GM23338 (cell line): Measurements from ENCODE around the gene TMEM182. TPM values are rescaled to one million over a fixed set of nuclear protein-coding genes. Genes with fewer than 3 reads are reported as not detected.

Source experiments
- ATAC-seq: fragments of 200-7000 bp; cut with Tn5 transposase; 3 replicates; pipeline ENCODE4 v1.9.1; 2020
- DNase-seq: peaks from one replicate; pipeline ENCODE4 v3.0.0-alpha.2; 2015; ENCODE audit warnings: low spot score
- H2AFZ ChIP-seq: fragments of 200-600 bp; sonication (generic); 2 replicates; pipeline ENCODE4 v1.8.0; 2016; ENCODE audit warnings: antibody characterized with exemption, mild to moderate bottlenecking, moderate library complexity
- H3F3A ChIP-seq: fragments of 200-600 bp; sonication (generic); replicated peaks from 2 replicates; pipeline ENCODE4 v1.8.0; 2017; ENCODE audit warnings: antibody characterized with exemption, mixed run types, low read depth
- H3K27ac ChIP-seq: fragments of 200-600 bp; sonication (generic); 2 replicates; pipeline ENCODE4 v1.6.1; 2016; ENCODE audit warnings: low read depth
- H3K27me3 ChIP-seq: fragments of 200-600 bp; sonication (generic); 2 replicates; pipeline ENCODE4 v1.8.0; 2016; ENCODE audit warnings: mild to moderate bottlenecking, mixed run types, moderate library complexity; ENCODE audit not compliant: insufficient read depth
- H3K36me3 ChIP-seq: fragments of 200-600 bp; sonication (generic); 2 replicates; pipeline ENCODE4 v1.8.0; 2016; ENCODE audit warnings: mild to moderate bottlenecking; ENCODE audit not compliant: insufficient read depth
- H3K4me1 ChIP-seq: fragments of 200-600 bp; sonication (generic); 2 replicates; pipeline ENCODE4 v1.8.0; 2016; ENCODE audit warnings: mild to moderate bottlenecking, moderate library complexity; ENCODE audit not compliant: insufficient read depth
- H3K4me2 ChIP-seq: fragments of 200-600 bp; sonication (generic); 2 replicates; pipeline ENCODE4 v1.7.1; 2017; ENCODE audit warnings: mixed run types
- H3K4me3 ChIP-seq: fragments of 200-600 bp; sonication (generic); 2 replicates; pipeline ENCODE4 v1.6.1; 2016; ENCODE audit warnings: mixed run types
- H3K79me2 ChIP-seq: fragments of 200-600 bp; sonication (generic); replicated peaks from 2 replicates; pipeline ENCODE4 v1.8.0; 2017; ENCODE audit warnings: mild to moderate bottlenecking; ENCODE audit not compliant: insufficient read depth
- H3K9me2 ChIP-seq: fragments of 200-600 bp; sonication (generic); 2 replicates; pipeline ENCODE4 v1.8.0; 2017; ENCODE audit not compliant: insufficient read depth
- H4K20me1 ChIP-seq: fragments of 200-600 bp; sonication (generic); replicated peaks from 2 replicates; pipeline ENCODE4 v1.8.0; 2017; ENCODE audit warnings: mild to moderate bottlenecking; ENCODE audit not compliant: insufficient read depth
- H3K27ac Mint-ChIP-seq: 2 replicates; pipeline ENCODE4 v1.8.0; 2020; ENCODE audit warnings: inconsistent platforms, mild to moderate bottlenecking, moderate library complexity, mixed read lengths
- H3K27me3 Mint-ChIP-seq: 3 replicates; pipeline ENCODE4 v1.8.0; 2022; ENCODE audit warnings: low read depth, mild to moderate bottlenecking, moderate library complexity, mixed read lengths, inconsistent platforms; ENCODE audit not compliant: insufficient read depth, poor library complexity
- H3K36me3 Mint-ChIP-seq: 3 replicates; pipeline ENCODE4 v1.8.0; 2021; ENCODE audit warnings: low read depth, mild to moderate bottlenecking, inconsistent platforms, moderate library complexity, mixed read lengths
- H3K4me1 Mint-ChIP-seq: 3 replicates; pipeline ENCODE4 v1.8.0; 2020; ENCODE audit warnings: mild to moderate bottlenecking, inconsistent platforms, mixed read lengths
- H3K4me3 Mint-ChIP-seq: 3 replicates; pipeline ENCODE4 v1.8.0; 2021; ENCODE audit warnings: moderate library complexity, mild to moderate bottlenecking, inconsistent platforms, mixed read lengths
- H3K9me3 Mint-ChIP-seq: 3 replicates; pipeline ENCODE4 v1.8.0; 2020; ENCODE audit warnings: moderate library complexity, mild to moderate bottlenecking, inconsistent platforms, mixed read lengths
- CREB1 ChIP-seq: fragments of 250-450 bp; sonication (Bioruptor Pico); IDR thresholded peaks from 2 replicates; pipeline ENCODE4 v1.5.0; 2020; ENCODE audit warnings: low read depth, mild to moderate bottlenecking, moderate library complexity
- JUNB ChIP-seq: IDR thresholded peaks from one replicate; pipeline ENCODE4 v1.6.1; 2016; ENCODE audit warnings: antibody characterized with exemption; ENCODE audit not compliant: unreplicated experiment
- NANOG ChIP-seq: IDR thresholded peaks from 2 replicates; pipeline ENCODE4 v1.6.1; 2016; ENCODE audit warnings: antibody characterized with exemption, borderline replicate concordance
- REST ChIP-seq: IDR thresholded peaks from one replicate; pipeline ENCODE4 v1.6.1; 2018; ENCODE audit warnings: antibody characterized with exemption; ENCODE audit not compliant: unreplicated experiment
- ZNF462 ChIP-seq: fragments of 250-450 bp; sonication (Bioruptor Pico); IDR thresholded peaks from 2 replicates; pipeline ENCODE4 v1.5.0; 2020; ENCODE audit warnings: mild to moderate bottlenecking, moderate library complexity
- polyA plus RNA-seq: library from polyadenylated mRNA; unstranded; fragments of >200 nt; fragmentation: Nextera tagmentation; extraction: Ambion mirVana; gene quantifications from 2 replicates; pipeline ENCODE4 v1.2.1, GENCODE V29; 2016
- total RNA-seq: library from RNA; depleted of rRNA; stranded (reverse); fragments of >200 nt; shearing (Covaris generic); gene quantifications from 2 replicates; pipeline ENCODE4 v1.2.3, GENCODE V29; 2014

The TMEM182 gene
- total and polyA plus RNA-seq, 2 experiments from 2014 or later, result 5.2 to 7.2 TPM

GRCh38 chr2:102780467-102780866 lies 18.6 kb downstream of the TMEM182 start:
- no peaks in the 10 kb centered on the region for H3K36me3 ChIP-seq
- peaks cover 16% of the 10 kb centered on the region; the same call in 1 of the 2 replicates for H3K4me1 ChIP-seq
- no peaks in the 10 kb centered on the region for H4K20me1 ChIP-seq
- H3K79me2 ChIP-seq, result no peaks in the 10 kb centered on the region
- no peaks in the 10 kb centered on the region for H3K36me3 Mint-ChIP-seq
- H3K27me3 Mint-ChIP-seq, result peaks cover 5% of the 10 kb centered on the region
- no peak for TF ChIP-seq ZNF462 (CRISPR knock-in tag)
- no peak for TF ChIP-seq JUNB
- TF ChIP-seq REST, result no peak
- TF ChIP-seq NANOG, result no peak
- TF ChIP-seq CREB1 (CRISPR knock-in tag), result no peak
- no peak overlapping the region for H3K4me3 Mint-ChIP-seq
- H3K4me3 ChIP-seq, result no peak overlapping the region
- ATAC-seq, result no peak
- DNase-seq, result no peak
- no peak overlapping the region for H3K27ac Mint-ChIP-seq
- H3K4me1 Mint-ChIP-seq, result peaks cover 24% of the 10 kb centered on the region
- H3K9me2 ChIP-seq, result no peaks in the 10 kb centered on the region; the same call in 1 of the 2 replicates
- no peaks in the 10 kb centered on the region; the same call in 2 of the 3 replicates for H3K9me3 Mint-ChIP-seq
- no peak overlapping the region for H3K27ac ChIP-seq
- no peak overlapping the region for H2AFZ ChIP-seq
- no peaks in the 10 kb centered on the region for H3F3A ChIP-seq
- no peak overlapping the region for H3K4me2 ChIP-seq
- no peaks in the 10 kb centered on the region for H3K27me3 ChIP-seq
